Stimulated activated CD8-positive, alpha-beta memory T cell treated with anti-CD3 and anti-CD28 coated beads, Interleukin-15, amount 100 ng/mL, for 4 hours (primary cell): ENCODE measurements around the gene SH3RF1.

Experiments
- DNase-seq, 2 donors: peaks; one replicate each; pipeline ENCODE4 v3.0.0-alpha.2; 2020; ENCODE audit warnings: low read depth in 2 of 2

The SH3RF1 gene

GRCh38 chr4:169275180-169275579, 4.4 kb upstream of the SH3RF1 start:
- DNase-seq, result no peak

DNA sequence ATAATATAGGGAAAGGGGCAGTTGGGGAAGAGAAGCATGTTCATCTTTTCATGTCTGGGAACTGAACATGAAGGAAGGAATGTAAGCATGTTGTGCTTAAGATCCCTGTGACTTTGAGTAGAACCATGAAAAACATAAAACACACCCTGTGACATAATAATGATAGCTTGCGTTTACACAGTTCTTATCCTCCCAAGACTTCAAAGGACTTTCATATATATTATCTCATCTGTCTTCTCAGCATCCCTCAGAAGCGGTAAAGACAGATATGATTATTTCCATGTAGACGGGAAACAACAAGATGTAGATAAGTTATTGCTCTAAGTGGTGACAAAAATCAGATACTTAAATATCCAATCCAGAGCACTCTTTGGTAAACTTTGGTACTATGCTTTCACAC, 3.3 kb upstream of the SH3RF1 start:
- no peak for DNase-seq

GRCh38 chr4:169272265-169272886, 1.6 kb upstream of the SH3RF1 start:
- DNase-seq, result no peak

- DNase-seq, result no peak
Measured at GRCh38 chr4:169271692-169272007, 894 bp upstream of the SH3RF1 start.

GRCh38 chr4:169269916-169270809, 593 bp downstream of the SH3RF1 start:
- DNase-seq, result no peak

- DNase-seq, result no peak
Measured at GRCh38 chr4:169268951-169269760, 1.6 kb downstream of the SH3RF1 start.

GRCh38 chr4:169267070-169267469, 3.7 kb downstream of the SH3RF1 start:
- DNase-seq, result no peak

GRCh38 chr4:169266661-169267060, 4.1 kb downstream of the SH3RF1 start:
- no peak for DNase-seq

DNA sequence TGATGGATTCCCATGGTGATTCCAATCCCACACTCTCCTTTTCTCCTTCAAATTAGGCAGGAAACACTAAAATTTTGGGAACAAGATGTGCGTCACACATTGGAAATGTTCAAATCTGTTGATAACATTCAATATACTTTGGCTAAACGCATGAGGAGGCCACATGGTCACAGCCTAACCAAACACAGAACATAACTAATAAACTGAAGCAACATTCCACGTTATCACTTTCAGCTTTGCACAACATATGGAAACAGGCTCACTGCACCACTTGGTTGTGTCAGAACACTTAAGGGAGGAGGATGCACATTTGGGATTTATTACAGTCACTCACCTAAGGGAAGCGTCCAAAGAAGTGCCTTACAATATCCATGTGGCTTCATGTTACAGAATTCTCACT, 4.7 kb downstream of the SH3RF1 start:
- DNase-seq, result no peak

GRCh38 chr4:169263791-169264392, 6.9 kb downstream of the SH3RF1 start:
- DNase-seq, result no peak

GRCh38 chr4:169260217-169260866, 10.4 kb downstream of the SH3RF1 start:
- DNase-seq, result no peak

DNA sequence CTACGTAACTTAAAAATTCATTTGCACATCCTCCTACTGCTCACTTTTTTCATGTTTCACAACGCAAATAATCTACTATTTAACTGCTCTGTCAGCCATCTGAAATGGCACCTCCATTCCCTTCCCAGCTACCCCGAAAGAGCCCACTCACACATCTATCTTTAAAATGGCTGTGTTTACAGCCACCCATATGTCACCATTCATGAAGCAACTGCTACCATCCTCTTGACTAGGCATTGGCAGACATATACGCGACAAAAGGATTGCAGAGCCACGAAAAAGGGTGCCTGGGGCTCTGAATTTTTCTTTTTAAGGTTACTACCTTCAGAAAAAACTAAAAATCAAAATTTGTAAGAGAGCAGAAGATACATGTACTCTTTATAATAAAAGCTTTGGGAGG, 11.5 kb downstream of the SH3RF1 start:
- no peak for DNase-seq

GRCh38 chr4:169258141-169258540, 12.6 kb downstream of the SH3RF1 start:
- DNase-seq, result no peak

DNA sequence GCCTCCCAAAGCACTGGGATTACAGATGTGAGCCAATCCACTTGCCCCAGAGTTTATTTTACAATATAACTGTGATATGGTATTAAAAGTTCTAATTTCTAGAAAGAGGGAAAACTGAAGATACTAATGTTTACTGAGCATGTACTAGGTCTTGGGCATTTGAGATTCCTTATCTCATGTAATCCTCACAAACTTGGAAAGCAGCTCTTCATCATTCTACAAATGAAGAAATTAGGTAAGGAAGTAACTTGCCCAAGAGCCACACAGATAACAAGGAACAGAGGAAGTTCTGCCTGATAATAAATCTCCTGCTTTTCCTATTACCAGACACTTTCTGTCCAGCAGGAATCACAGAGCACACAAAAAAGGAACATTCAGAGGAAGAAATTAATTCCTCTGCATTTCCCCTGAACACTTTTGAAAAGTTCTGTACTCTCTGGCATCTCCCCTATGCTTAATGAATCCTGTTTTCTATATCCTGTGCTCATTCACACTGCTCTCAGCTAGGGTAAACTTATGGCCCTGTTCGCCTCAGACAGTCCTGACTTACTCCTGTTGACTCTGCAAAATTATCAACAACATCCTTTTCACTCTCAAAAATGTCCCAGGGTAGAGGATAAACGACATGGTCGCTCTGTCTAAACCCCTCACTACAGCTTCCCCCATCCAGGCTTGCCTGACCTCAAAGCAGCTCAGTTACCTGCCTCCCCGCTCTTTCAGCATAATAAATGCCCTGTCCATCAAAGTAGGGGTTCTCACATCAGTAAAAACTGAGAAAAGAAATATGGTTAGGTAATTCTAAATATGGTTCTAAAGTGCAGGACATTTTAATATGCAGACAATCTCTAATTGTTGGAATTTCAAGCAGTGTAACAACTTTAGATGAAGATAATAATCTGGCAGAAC, 13.6 kb downstream of the SH3RF1 start:
- no peak for DNase-seq

DNA sequence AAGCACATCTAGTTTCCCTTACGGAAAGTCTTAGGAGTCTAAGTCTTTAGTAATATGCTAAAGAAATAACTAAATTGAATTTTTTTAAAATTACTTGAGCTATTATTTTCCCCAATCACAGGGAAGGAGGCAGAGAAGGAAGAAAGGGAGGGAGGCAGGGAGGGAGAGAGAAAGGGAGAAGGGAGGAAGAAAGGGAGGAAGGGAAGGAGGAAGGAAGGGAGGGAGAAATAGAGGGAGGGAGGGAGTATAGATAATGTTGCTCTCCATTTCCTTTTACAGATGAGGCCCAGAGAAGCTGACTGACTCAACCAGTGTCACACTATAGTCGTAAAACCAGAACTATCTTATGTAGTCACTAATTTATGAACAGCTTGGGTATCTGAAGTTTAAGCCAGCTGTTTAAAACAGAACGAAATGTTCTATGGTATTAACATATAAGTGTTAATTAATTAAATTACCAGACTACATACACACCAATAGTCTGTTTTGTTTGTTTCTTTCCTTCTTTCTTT, 14.6 kb downstream of the SH3RF1 start:
- no peak for DNase-seq

- DNase-seq, result no peak
Measured at GRCh38 chr4:169254546-169254983, 16.2 kb downstream of the SH3RF1 start.

GRCh38 chr4:169253904-169254303, 16.9 kb downstream of the SH3RF1 start:
- no peak for DNase-seq

- no peak for DNase-seq
Measured at GRCh38 chr4:169253113-169253671, 17.6 kb downstream of the SH3RF1 start.

GRCh38 chr4:169252339-169253112, 18.2 kb downstream of the SH3RF1 start:
- DNase-seq, result no peak
